ENCODE data around the gene PDE6D.

GRCh38 chr2:231687133-231687852, 93.8 kb downstream of the PDE6D start:
- TF ChIP-seq CTCF (IDR thresholded peaks at IDR 0.05; ENCODE audit: poor library complexity) (peak; percentile 54), EZH2phosphoT487 (IDR thresholded peaks at IDR 0.05; ENCODE audit: low read depth, severe bottlenecking, unreplicated experiment) (no peak), EZH2 (IDR thresholded peaks at IDR 0.05; ENCODE audit: borderline replicate concordance) (no peak)

All from hepatocyte (in vitro differentiated cells).